ENCODE data around the gene PDE10A.

- no peak for TF ChIP-seq CTCF (IDR thresholded peaks at IDR 0.05; ENCODE audit: poor library complexity)
- TF ChIP-seq EZH2phosphoT487 (IDR thresholded peaks at IDR 0.05; ENCODE audit: low read depth, severe bottlenecking, unreplicated experiment), result no peak
Observed at GRCh38 chr6:165417278-165417865, 245.7 kb downstream of the PDE10A start.
